Fibroblast of skin of left biceps (primary cell): Measurements from ENCODE around the gene GCNT3.
A peak's percentile ranks its signal among the peaks of the same experiment; 100 is the strongest.
"Not testable (repeated sequence)": the region's sequence is repeated elsewhere in the genome, so short reads cannot be mapped to it uniquely, and the experiment has no call there.

Source experiments
- DNase-seq, 2 experiments: peaks; one replicate each; pipeline ENCODE4 v3.0.0-alpha.2; 2013; ENCODE audit warnings: low read depth in 2 of 2

GCNT3 gene

DNA sequence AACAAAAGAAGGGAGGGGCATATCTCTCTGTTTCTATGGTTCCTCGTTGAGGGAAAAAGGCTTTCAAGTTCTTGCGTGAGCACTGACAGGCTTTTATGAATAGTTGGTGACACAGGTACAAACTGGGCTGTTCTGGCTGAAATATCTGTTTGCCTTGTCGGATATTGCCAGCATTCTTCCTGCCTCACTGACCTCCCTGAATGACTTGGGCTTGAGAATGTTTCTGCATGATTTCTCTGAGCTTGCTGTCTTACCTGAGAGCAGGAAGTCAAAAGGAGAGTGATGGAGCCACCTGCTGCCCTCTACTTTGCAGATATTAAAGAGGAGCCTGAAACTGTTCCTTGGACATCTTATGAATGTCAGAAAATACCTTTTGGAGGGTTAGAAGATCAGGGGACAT, 4.8 kb downstream of the GCNT3 start:
- no peak for DNase-seq

DNA sequence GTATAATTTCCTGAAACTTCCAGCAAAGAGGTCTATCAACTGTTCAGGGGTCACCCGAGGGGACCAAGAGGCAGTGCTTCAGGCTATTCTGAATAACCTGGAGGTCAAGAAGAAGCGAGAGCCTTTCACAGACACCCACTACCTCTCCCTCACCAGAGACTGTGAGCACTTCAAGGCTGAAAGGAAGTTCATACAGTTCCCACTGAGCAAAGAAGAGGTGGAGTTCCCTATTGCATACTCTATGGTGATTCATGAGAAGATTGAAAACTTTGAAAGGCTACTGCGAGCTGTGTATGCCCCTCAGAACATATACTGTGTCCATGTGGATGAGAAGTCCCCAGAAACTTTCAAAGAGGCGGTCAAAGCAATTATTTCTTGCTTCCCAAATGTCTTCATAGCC, 6.8 kb downstream of the GCNT3 start:
- no peak for DNase-seq

DNA sequence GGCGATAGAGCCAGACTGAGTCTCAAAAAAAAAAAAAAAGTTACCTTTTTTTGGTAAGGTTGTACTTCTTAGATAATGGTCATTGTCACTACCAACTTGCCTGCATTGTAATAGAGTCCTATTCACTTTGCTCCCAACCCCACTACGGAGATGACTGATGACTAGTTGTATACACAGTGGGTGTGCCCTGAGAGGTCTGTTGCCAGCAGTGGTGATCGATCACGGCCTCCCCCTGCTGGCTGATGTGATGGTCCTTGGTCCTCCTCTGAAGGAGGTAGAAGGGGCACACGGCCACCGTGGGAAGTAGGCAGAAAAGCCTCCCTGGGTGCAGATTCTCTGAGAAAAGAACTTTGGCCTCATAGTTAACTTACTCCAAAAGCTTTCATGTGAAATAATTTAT, 10.7 kb downstream of the GCNT3 start:
- no peak for DNase-seq

DNA sequence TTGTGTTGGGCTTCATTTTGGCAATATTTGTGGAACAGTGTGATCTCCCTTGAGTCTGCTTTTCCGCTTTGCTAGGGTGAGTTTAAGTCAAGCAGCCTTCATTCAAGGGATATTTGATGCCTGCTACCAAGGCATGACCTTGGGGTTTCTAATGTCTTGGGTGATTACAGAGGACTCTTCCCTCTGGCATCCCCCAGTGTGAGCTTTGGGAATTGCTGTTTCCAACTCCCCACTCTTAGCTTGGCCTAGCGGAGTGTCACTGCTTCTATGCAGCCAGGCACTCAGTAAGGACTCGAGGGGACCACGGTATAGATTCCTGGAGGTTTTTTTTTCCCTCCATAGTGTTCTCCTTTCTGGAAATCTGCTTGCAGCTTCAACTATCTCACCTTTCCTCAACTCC, 21.1 kb downstream of the GCNT3 start:
- DNase-seq = no peak

- no peak for DNase-seq
Measured at GRCh38 chr15:59636184-59636583, 24.6 kb downstream of the GCNT3 start.

GRCh38 chr15:59637507-59637906, 25.9 kb downstream of the GCNT3 start:
- DNase-seq = not testable (repeated sequence)

DNA sequence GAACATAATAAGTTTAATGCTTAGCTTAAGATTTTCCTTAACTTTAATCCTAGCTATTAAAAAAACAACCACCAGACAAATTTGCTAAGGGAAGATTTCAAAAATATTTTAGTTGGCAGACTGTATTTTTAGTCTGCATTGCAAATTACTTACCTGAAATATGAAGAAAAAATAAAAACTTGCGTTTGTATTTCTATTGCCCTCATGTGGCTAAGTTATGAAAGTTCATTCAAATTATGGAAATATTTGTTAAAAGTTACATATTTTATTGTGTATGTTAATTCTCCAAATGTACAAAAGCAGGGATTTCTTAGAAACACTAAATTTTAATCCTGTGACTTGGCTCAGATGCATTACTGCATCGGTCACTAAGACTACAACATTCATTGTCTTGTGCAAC, 30.8 kb downstream of the GCNT3 start:
- no peak for DNase-seq

GRCh38 chr15:59644756-59645155, 33.2 kb downstream of the GCNT3 start:
- no peak for DNase-seq

DNA sequence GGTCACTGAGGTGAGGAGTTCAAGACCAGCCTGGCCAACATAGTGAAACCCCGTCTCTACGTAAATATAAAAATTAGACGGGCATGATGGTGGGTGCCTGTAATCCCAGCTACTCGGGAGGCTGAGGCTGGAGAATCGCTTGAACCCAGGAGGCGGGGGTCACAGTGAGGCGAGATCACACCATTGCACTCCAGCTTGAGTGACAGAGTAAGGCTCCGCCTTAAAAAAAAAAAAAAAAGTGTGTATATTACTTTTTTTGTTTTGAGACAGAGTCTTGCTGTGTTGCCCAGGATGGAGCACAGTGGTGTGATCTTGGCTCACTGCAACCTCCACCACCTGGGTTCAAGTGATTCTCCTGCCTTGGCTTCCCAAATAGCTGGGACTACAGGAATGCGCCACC, 34.2 kb downstream of the GCNT3 start:
- not testable (repeated sequence) for DNase-seq

- no peak for DNase-seq
Measured at GRCh38 chr15:59646277-59646676, 34.7 kb downstream of the GCNT3 start.

DNA sequence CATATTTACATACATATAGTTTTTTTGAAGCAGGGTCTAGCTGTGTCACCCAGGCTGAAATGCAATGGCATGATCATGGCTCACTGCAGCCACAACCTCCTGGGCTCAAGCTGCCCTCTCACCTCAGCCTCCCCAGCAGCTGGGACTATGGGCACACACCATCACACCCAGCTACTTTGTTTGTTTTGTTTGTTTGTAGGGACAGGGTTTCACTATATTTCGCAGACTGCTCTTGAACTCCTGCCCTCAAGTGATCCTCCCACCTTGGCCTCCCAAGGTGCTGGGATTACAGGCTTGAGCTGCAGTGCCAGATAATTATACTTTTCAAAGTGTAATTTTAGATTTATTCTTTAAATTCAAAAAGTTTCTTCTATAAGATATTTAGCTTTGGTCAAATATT, 35.5 kb downstream of the GCNT3 start:
- no peak for DNase-seq

DNA sequence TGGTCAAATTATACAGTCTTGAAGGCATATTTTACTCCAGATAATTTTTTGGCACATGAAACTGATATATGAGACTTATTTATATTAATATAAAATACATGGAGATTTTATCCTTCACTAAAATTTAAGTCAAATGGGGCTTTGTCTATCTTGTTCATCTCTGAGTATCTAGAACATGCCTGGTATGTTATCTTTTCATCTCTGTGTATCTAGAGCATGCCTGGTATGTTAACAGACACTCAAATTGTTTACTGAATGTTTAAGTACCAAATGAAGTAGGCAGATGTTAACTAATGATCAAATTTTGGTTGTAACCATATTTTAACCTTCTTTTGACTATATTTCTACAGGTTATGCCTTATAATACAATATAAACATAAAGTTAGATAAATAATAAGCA, 38.0 kb downstream of the GCNT3 start:
- no peak for DNase-seq

DNA sequence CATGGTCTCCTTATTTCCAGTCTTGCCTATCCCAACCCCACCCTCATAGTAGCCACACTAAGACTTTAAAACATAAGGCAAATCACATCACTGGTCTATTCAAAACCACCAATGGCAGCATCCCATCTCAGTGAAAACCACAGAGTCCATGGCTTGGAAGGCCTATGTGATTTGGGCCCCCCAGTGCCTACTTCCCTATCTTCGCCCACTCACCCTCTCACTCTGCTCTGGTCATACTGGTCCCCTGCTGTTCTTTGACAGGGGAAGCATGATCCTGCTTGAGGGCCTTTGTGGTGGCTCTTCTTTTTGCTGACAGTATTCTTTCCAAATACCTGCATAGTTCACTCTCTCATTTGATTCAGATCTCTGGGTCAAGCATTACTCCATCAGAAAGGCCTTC, 42.5 kb downstream of the GCNT3 start:
- no peak for DNase-seq

DNA sequence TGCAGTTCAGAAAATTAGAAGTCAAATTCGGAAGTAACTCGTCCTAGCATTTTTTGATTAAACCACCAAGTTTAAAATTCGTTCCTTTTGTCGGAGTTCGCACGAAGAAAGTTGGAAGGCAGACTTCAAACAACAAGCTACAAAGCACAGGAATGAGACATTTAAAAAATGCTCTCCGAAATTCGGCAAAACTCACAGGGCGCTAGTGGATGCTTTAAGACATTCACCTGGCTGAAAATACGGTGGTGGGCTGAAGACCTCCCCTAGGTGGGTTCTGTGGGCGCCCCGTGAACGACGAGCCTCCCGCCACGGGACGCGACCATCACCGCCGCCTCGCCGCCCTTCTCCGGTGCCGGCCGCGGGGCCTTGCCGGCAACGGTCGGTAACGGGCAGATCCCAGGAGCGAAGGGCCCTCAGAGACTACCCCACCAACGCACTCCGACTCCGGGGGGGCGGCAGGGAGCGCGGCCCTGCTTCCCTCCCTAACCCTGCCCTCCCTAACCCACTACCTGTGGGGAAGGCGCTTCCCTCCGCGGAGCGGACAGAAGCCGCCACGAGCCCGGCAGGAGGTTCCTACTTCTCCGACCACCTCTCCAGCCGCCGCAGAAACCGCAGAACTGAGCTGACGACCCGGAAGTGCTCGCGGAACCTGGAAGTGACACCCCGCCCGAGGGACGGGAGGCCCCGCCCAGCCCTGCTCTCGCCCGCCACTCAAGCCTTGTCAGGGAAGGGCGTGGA, 45.5 kb downstream of the GCNT3 start, which contains the start of gene GTF2A2:
Gene GTF2A2 (minus strand): TSS at position 619 of the 738 bp plus-strand sequence. CDS start 5,238 bp downstream, outside the sequence.
- peak; percentile 74 for DNase-seq

- DNase-seq = no peak
Measured at GRCh38 chr15:59657635-59658125, 46.1 kb downstream of the GCNT3 start.

DNA sequence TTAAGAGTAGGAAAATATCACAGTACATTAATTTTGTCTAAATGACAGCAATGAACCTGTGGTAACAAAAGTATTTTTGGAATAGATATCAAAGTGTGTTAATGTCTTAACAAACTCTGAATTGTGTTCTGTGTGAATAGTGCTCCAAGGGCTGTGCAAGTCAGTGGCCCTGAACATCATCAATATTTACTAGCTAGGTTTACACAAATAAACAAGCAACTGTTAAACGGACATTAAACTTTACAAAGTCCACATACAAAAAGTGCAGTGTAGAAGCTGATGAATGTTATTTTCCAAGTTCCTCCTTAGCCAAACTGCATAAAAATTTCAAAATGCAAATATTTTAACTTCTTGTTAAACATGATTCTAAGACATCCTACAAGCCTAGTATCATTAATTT, 47.8 kb downstream of the GCNT3 start:
- DNase-seq = no peak

- peak in 1 of 2 experiments; percentile 6 for DNase-seq
Measured at GRCh38 chr15:59662260-59662659, 50.7 kb downstream of the GCNT3 start.

GRCh38 chr15:59668556-59668955, 57.0 kb downstream of the GCNT3 start:
- no peak for DNase-seq
